Neuronal stem cell (in vitro differentiated cells): ENCODE data around the gene SLC7A10.

ENCODE experiments used
- DNase-seq: peaks from one replicate; pipeline ENCODE4 v3.0.0-alpha.2; 2013; ENCODE audit warnings: low spot score
- H2AFZ ChIP-seq: one replicate; pipeline ENCODE4 v1.6.1; 2013; ENCODE audit warnings: mild to moderate bottlenecking, low read length, inconsistent platforms
- H2AK5ac ChIP-seq: 2 replicates; pipeline ENCODE4 v1.6.1; 2013; ENCODE audit warnings: low read depth, mild to moderate bottlenecking, inconsistent platforms, low read length, moderate library complexity, mixed read lengths
- H2BK120ac ChIP-seq: 2 replicates; pipeline ENCODE4 v1.6.1; 2013; ENCODE audit warnings: low read depth, mild to moderate bottlenecking, inconsistent platforms, low read length, moderate library complexity, mixed read lengths
- H2BK12ac ChIP-seq: one replicate; pipeline ENCODE4 v1.6.1; 2013; ENCODE audit warnings: low read length, inconsistent platforms
- H2BK15ac ChIP-seq: 2 replicates; pipeline ENCODE4 v1.6.1; 2013; ENCODE audit warnings: mild to moderate bottlenecking, low read length, inconsistent platforms, mixed read lengths
- H2BK5ac ChIP-seq: one replicate; pipeline ENCODE4 v1.6.1; 2013; ENCODE audit warnings: inconsistent platforms, mild to moderate bottlenecking, low read length, moderate library complexity
- H3K14ac ChIP-seq: one replicate; pipeline ENCODE4 v1.6.1; 2013; ENCODE audit warnings: low read length, inconsistent platforms
- H3K18ac ChIP-seq: 2 replicates; pipeline ENCODE4 v1.6.1; 2013; ENCODE audit warnings: low read length, inconsistent platforms
- H3K23ac ChIP-seq: 2 replicates; pipeline ENCODE4 v1.6.1; 2013; ENCODE audit warnings: low read depth, mild to moderate bottlenecking, mixed read lengths, low read length, inconsistent platforms; ENCODE audit not compliant: poor library complexity
- H3K27ac ChIP-seq: replicated peaks from 3 replicates; pipeline ENCODE4 v1.5.1; 2013; ENCODE audit warnings: low read length, inconsistent platforms
- H3K27me3 ChIP-seq, 3 experiments: 2 replicates each; pipeline ENCODE4 v1.6.1; 2013; ENCODE audit warnings: low read length in 3 of 3, mild to moderate bottlenecking in 2 of 3, inconsistent platforms in 1 of 3, low read depth in 1 of 3, mixed read lengths in 1 of 3, moderate library complexity in 1 of 3; ENCODE audit not compliant: control insufficient read depth in 3 of 3, insufficient read depth in 3 of 3
- H3K36me3 ChIP-seq, 2 donors: replicated peaks in 1 of 2; 2 replicates each; pipeline ENCODE4 v1.6.1; 2013; ENCODE audit warnings: low read length in 2 of 2; ENCODE audit not compliant: control insufficient read depth in 2 of 2, insufficient read depth in 2 of 2
- H3K4ac ChIP-seq: 2 replicates; pipeline ENCODE4 v1.6.1; 2013; ENCODE audit warnings: inconsistent platforms, mild to moderate bottlenecking, low read length, moderate library complexity
- H3K4me1 ChIP-seq, 2 donors: 1 replicate in 1 of 2; 2 replicates in 1 of 2; pipeline ENCODE4 v1.6.1; 2013; ENCODE audit warnings: low read length in 2 of 2, low read depth in 1 of 2; ENCODE audit not compliant: control insufficient read depth in 2 of 2, insufficient read depth in 1 of 2
- H3K4me2 ChIP-seq: one replicate; pipeline ENCODE4 v1.6.1; 2013; ENCODE audit warnings: mild to moderate bottlenecking, low read length, inconsistent platforms; ENCODE audit not compliant: insufficient read depth, poor library complexity, severe bottlenecking
- H3K4me3 ChIP-seq, 2 donors: 2 replicates each; pipeline ENCODE4 v1.5.1; 2013; ENCODE audit warnings: low read length in 2 of 2, mild to moderate bottlenecking in 2 of 2, inconsistent platforms in 1 of 2, moderate library complexity in 1 of 2
- H3K79me1 ChIP-seq: one replicate; pipeline ENCODE4 v1.6.1; 2013; ENCODE audit warnings: low read depth, mild to moderate bottlenecking, inconsistent platforms, low read length, moderate library complexity
- H3K9ac ChIP-seq: one replicate; pipeline ENCODE4 v1.6.1; 2013; ENCODE audit warnings: mild to moderate bottlenecking, low read depth, low read length, inconsistent platforms; ENCODE audit not compliant: poor library complexity
- H3K9me3 ChIP-seq, 2 donors: replicated peaks in 1 of 2; 2 replicates each; pipeline versions ENCODE3 to v1.6.1; 2013; ENCODE audit warnings: low read length in 2 of 2, mild to moderate bottlenecking in 2 of 2, inconsistent platforms in 1 of 2, low read depth in 1 of 2, mixed read lengths in 1 of 2, moderate library complexity in 1 of 2; ENCODE audit not compliant: control insufficient read depth in 2 of 2, insufficient read depth in 1 of 2
- H4K8ac ChIP-seq: one replicate; pipeline ENCODE4 v1.6.1; 2013; ENCODE audit warnings: low read depth, mild to moderate bottlenecking, inconsistent platforms, low read length, moderate library complexity
- H4K91ac ChIP-seq: one replicate; pipeline ENCODE4 v1.6.1; 2013; ENCODE audit warnings: low read length, low read depth, mild to moderate bottlenecking, inconsistent platforms; ENCODE audit not compliant: poor library complexity
- WGBS, 2 donors: extraction: QIAGEN DNeasy Blood & Tissue Kit; methylation state at CpG; one replicate each; pipeline ENCODE4 v1.1.7; 2013; ENCODE audit warnings: missing lambda C conversion rate in 2 of 2, mixed read lengths in 1 of 2; ENCODE audit not compliant: insufficient read length in 2 of 2, insufficient replicate concordance in 1 of 2; ENCODE audit errors: extremely low coverage in 2 of 2; 5-methylcytosine and 5-hydroxymethylcytosine counted together

SLC7A10 gene

GRCh38 chr19:33208904-33209849, 16.5 kb downstream of the SLC7A10 start:
- no peak overlapping the region for H3K27ac ChIP-seq
- H2BK120ac ChIP-seq, result no peak overlapping the region
- no peak overlapping the region for H3K23ac ChIP-seq
- H3K36me3 ChIP-seq, result peaks cover 15 to 36% of the 10 kb centered on the region in 2 donors
- no peak overlapping the region for H3K4me3 ChIP-seq
- WGBS, 2 donors, result no CpG with 5 or more reads among the region's 24 CpGs
- peak overlapping the region; percentile 17 for H4K8ac ChIP-seq
- no peaks in the 10 kb centered on the region for H3K27me3 ChIP-seq
- no peak overlapping the region for H3K4ac ChIP-seq
- no peak overlapping the region for H2BK15ac ChIP-seq
- no peak overlapping the region for H3K9ac ChIP-seq
- peak overlapping the region; percentile 39 for H2BK5ac ChIP-seq
- H3K18ac ChIP-seq, result peak overlapping the region; percentile 19
- H3K79me1 ChIP-seq, result peaks cover 3% of the 10 kb centered on the region
- no peak overlapping the region for H3K4me2 ChIP-seq
- no peaks in the 10 kb centered on the region for H3K9me3 ChIP-seq
- DNase-seq, result no peak
- no peaks in the 10 kb centered on the region for H3K4me1 ChIP-seq
- no peak overlapping the region for H3K14ac ChIP-seq
- no peak overlapping the region for H4K91ac ChIP-seq
- no peak overlapping the region for H2AFZ ChIP-seq
- H2BK12ac ChIP-seq, result no peak overlapping the region
- H2AK5ac ChIP-seq, result no peak overlapping the region

GRCh38 chr19:33208371-33208895, 17.2 kb downstream of the SLC7A10 start:
- no peak overlapping the region for H3K23ac ChIP-seq
- no peaks in the 10 kb centered on the region for H3K4me1 ChIP-seq
- no peak overlapping the region for H2BK15ac ChIP-seq
- no peak overlapping the region for H3K27ac ChIP-seq
- DNase-seq, result no peak
- no peak overlapping the region for H3K14ac ChIP-seq
- no peak overlapping the region for H3K4me3 ChIP-seq
- H3K4ac ChIP-seq, result no peak overlapping the region
- H3K79me1 ChIP-seq, result peaks cover 5% of the 10 kb centered on the region
- H3K36me3 ChIP-seq, result peaks cover 16 to 43% of the 10 kb centered on the region in 2 donors
- no peak overlapping the region for H2BK120ac ChIP-seq
- H2AFZ ChIP-seq, result no peak overlapping the region
- H3K27me3 ChIP-seq, result no peaks in the 10 kb centered on the region
- H2BK5ac ChIP-seq, result peak overlapping the region; percentile 24
- no peak overlapping the region for H3K18ac ChIP-seq
- no peak overlapping the region for H4K91ac ChIP-seq
- no peak overlapping the region for H4K8ac ChIP-seq
- no peak overlapping the region for H3K4me2 ChIP-seq
- no peak overlapping the region for H2AK5ac ChIP-seq
- WGBS, 2 donors, result no CpG with 5 or more reads among the region's 11 CpGs
- H3K9ac ChIP-seq, result no peak overlapping the region
- no peak overlapping the region for H2BK12ac ChIP-seq
- no peaks in the 10 kb centered on the region for H3K9me3 ChIP-seq

- Histone ChIP-seq H3K4me2 (no peak overlapping the region), H2BK12ac (no peak overlapping the region), H3K36me3 (peaks cover 21 to 49% of the 10 kb centered on the region in 2 donors), H2BK120ac (no peak overlapping the region), H3K9ac (no peak overlapping the region), H2BK5ac (no peak overlapping the region), H3K18ac (no peak overlapping the region), H3K79me1 (peaks cover 8% of the 10 kb centered on the region), H3K4ac (no peak overlapping the region), H4K8ac (peak overlapping the region; percentile 65), H3K4me3 (no peak overlapping the region), H2AK5ac (no peak overlapping the region), H3K23ac (no peak overlapping the region), H3K14ac (no peak overlapping the region), H4K91ac (no peak overlapping the region), H3K4me1 (no peaks in the 10 kb centered on the region), H3K27ac (no peak overlapping the region), H2AFZ (no peak overlapping the region), H3K9me3 (peaks cover 0 to 2% of the 10 kb centered on the region in 2 donors), H2BK15ac (no peak overlapping the region), H3K27me3 (no peaks in the 10 kb centered on the region)
- no CpG with 5 or more reads among the region's 9 CpGs for WGBS, 2 donors
- no peak for DNase-seq
These were observed 17.7 kb downstream of the SLC7A10 start for GRCh38 chr19:33207903-33208302.

- no peak overlapping the region for H3K14ac ChIP-seq
These were observed 18.5 kb downstream of the SLC7A10 start for GRCh38 chr19:33207040-33207620.

More at GRCh38 chr19:33207040-33207620, 18.5 kb downstream of the SLC7A10 start:
- Histone ChIP-seq H3K9me3 (peaks cover 0 to 4% of the 10 kb centered on the region in 2 donors), H3K23ac (peak overlapping the region; percentile 43), H3K4ac (no peak overlapping the region), H2AFZ (no peak overlapping the region), H2AK5ac (no peak overlapping the region), H3K4me1 (no peaks in the 10 kb centered on the region), H2BK120ac (no peak overlapping the region), H3K18ac (no peak overlapping the region), H3K9ac (no peak overlapping the region), H3K36me3 (peaks cover 28 to 56% of the 10 kb centered on the region in 2 donors), H3K27ac (no peak overlapping the region), H2BK15ac (no peak overlapping the region), H3K4me2 (no peak overlapping the region), H3K4me3 (no peak overlapping the region), H2BK5ac (no peak overlapping the region), H3K27me3 (no peaks in the 10 kb centered on the region), H2BK12ac (no peak overlapping the region), H3K79me1 (peaks cover 9% of the 10 kb centered on the region), H4K8ac (no peak overlapping the region), H4K91ac (no peak overlapping the region)
- no peak for DNase-seq
- no CpG with 5 or more reads among the region's 38 CpGs for WGBS, 2 donors
